SH-SY5Y (cell line): ENCODE results near the gene CD300LF.

Experiments used
- GATA2 ChIP-seq: IDR thresholded peaks from 2 replicates; pipeline ENCODE4 v1.6.1; 2011; ENCODE audit warnings: mild to moderate bottlenecking, low read depth, low read length
- GATA3 ChIP-seq: IDR thresholded peaks from 2 replicates; pipeline ENCODE4 v1.6.1; 2011; ENCODE audit warnings: low read depth, mild to moderate bottlenecking, low read length, moderate library complexity

DNA sequence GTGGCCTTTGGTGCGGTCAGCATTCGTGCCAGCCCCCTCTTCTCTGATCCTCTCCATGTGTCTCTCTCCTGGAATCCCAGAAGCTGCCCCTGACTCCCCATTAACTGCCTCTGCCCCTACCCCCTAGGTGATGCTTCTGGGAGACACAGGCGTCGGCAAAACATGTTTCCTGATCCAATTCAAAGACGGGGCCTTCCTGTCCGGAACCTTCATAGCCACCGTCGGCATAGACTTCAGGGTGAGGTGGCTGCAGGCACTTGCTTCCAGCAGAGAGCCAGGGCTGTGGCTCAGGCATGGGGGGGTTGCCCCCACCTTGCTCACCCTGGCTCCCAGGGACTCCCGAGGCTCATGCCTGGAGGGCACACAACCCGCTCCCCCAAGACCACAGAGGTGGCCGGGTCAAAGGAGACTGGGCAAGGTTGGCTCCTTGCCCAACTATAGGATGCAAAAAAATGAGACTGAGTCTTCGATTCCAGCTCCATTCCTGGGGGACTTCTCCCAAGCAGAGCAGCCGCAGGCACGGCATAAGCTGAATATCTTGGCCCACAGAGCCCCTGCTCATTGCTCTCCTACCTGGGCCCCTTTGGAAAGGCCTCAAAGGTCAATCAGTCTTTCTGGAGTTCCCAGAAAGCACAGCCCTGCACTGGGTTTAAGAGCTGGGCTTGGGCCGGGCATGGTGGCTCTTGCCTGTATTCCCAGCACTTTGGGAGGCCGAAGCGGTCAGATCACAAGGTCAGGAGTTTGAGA, 28.1 kb upstream of the CD300LF start:
- TF ChIP-seq GATA2, result no peak
- no peak for TF ChIP-seq GATA3
